HepG2 (cell line): Measurements from ENCODE around the gene TMEM87A. TPM values are rescaled to one million over a fixed set of nuclear protein-coding genes. Genes with fewer than 3 reads are reported as not detected.
A peak's percentile ranks its signal among the peaks of the same experiment; 100 is the strongest.

Source experiments
- CC2D1A ChIP-seq: sonication (generic); formaldehyde crosslinking; IDR thresholded peaks from 2 replicates; pipeline ENCODE4 v1.8.1; 2023; ENCODE audit warnings: mild to moderate bottlenecking, missing genetic modification reagents
- EZH2 ChIP-seq: conservative IDR thresholded peaks from 2 replicates; pipeline ENCODE4 v1.6.1; 2012; ENCODE audit warnings: mild to moderate bottlenecking, low read depth, low read length, moderate library complexity
- FOXP1 ChIP-seq, 2 experiments: fragments of 450-650 bp in 1 of 2; IDR thresholded peaks; 2 replicates each; pipeline ENCODE4 v1.6.1; 2017 to 2018; ENCODE audit warnings: antibody characterized with exemption in 1 of 2
- GABPB1 ChIP-seq: IDR thresholded peaks from 2 replicates; pipeline ENCODE4 v1.6.1; 2016; ENCODE audit warnings: mild to moderate bottlenecking, missing genetic modification reagents, moderate library complexity, missing compliant biosample characterization
- GRHL1 ChIP-seq: sonication (generic); formaldehyde crosslinking; conservative IDR thresholded peaks from 2 replicates; pipeline ENCODE4 v1.8.0; 2022; ENCODE audit warnings: missing genetic modification reagents
- HNF4A ChIP-seq: sonication (generic); formaldehyde crosslinking; IDR thresholded peaks from 2 replicates; pipeline ENCODE4 v1.4.0; 2020; ENCODE audit warnings: missing genetic modification reagents
- KDM1A ChIP-seq: IDR thresholded peaks from 2 replicates; pipeline ENCODE4 v1.6.1; 2016; ENCODE audit warnings: missing compliant biosample characterization
- KMT2B ChIP-seq: IDR thresholded peaks from 2 replicates; pipeline ENCODE4 v1.6.1; 2016; ENCODE audit warnings: missing genetic modification reagents, missing compliant biosample characterization
- PRPF4 ChIP-seq: fragments of 200-400 bp; formaldehyde crosslinking; IDR thresholded peaks from 2 replicates; pipeline ENCODE4 v1.6.1; 2016; ENCODE audit warnings: low read length, low read depth; ENCODE audit not compliant: poor library complexity, severe bottlenecking
- SIN3A ChIP-seq: IDR thresholded peaks from 2 replicates; pipeline ENCODE4 v1.6.1; 2011; ENCODE audit warnings: low read depth, mild to moderate bottlenecking, control low read depth, low read length, borderline replicate concordance
- ZBTB26 ChIP-seq: IDR thresholded peaks from 2 replicates; pipeline ENCODE4 v1.6.1; 2016; ENCODE audit warnings: missing compliant biosample characterization, missing genetic modification reagents, borderline replicate concordance
- ZNF383 ChIP-seq: sonication (generic); formaldehyde crosslinking; IDR thresholded peaks from 2 replicates; pipeline ENCODE4 v1.4.0; 2020; ENCODE audit warnings: missing genetic modification reagents, mild to moderate bottlenecking, borderline replicate concordance
- ZNF44 ChIP-seq: sonication (generic); formaldehyde crosslinking; IDR thresholded peaks from 2 replicates; pipeline ENCODE4 v1.5.1; 2020; ENCODE audit warnings: mild to moderate bottlenecking, missing genetic modification reagents
- ZNF576 ChIP-seq: sonication (generic); formaldehyde crosslinking; IDR thresholded peaks from 2 replicates; pipeline ENCODE4 v1.4.0; 2020; ENCODE audit warnings: mild to moderate bottlenecking, missing genetic modification reagents
- polyA plus RNA-seq, 8 experiments: library from polyadenylated mRNA; depleted of rRNA in 3 of 8; stranded (reverse) in 7 of 8; unstranded in 1 of 8; fragments of >200 nt; fragmentation: Illumina TruSeq in 4 of 8; extraction: Trizol in 4 of 8; gene quantifications; 2 replicates each; pipeline versions ENCODE4 v1.2.1 to v1.2.3, GENCODE V29; 2011 to 2016; ENCODE audit warnings: low read depth in 4 of 8, missing spikeins in 1 of 8, mixed read lengths in 1 of 8; ENCODE audit not compliant: insufficient read depth in 1 of 8
- total RNA-seq, 5 experiments: library from RNA; depleted of rRNA; stranded (reverse); fragments of >200 nt; fragmentation: Illumina TruSeq; extraction: Trizol; gene quantifications; 2 replicates each; pipeline ENCODE4 v1.2.3, GENCODE V29; 2016; ENCODE audit warnings: low read depth in 1 of 5
- TF ChIP-seq, protein P1 (sequence below): sonication (generic); formaldehyde crosslinking; IDR thresholded peaks from 2 replicates; pipeline ENCODE4 v1.4.0; 2020; ENCODE audit warnings: mild to moderate bottlenecking, missing genetic modification reagents
- TF ChIP-seq, protein P2 (sequence below): sonication (generic); formaldehyde crosslinking; IDR thresholded peaks from 2 replicates; pipeline ENCODE4 v1.4.0; 2020; ENCODE audit warnings: missing genetic modification reagents, mild to moderate bottlenecking, borderline replicate concordance

TMEM87A gene
- total and polyA plus RNA-seq, 2 of the 13 experiments (the other 11 are each of a cell fraction or from before 2014, with no cell fraction given): 20.2 to 42.8 TPM

DNA sequence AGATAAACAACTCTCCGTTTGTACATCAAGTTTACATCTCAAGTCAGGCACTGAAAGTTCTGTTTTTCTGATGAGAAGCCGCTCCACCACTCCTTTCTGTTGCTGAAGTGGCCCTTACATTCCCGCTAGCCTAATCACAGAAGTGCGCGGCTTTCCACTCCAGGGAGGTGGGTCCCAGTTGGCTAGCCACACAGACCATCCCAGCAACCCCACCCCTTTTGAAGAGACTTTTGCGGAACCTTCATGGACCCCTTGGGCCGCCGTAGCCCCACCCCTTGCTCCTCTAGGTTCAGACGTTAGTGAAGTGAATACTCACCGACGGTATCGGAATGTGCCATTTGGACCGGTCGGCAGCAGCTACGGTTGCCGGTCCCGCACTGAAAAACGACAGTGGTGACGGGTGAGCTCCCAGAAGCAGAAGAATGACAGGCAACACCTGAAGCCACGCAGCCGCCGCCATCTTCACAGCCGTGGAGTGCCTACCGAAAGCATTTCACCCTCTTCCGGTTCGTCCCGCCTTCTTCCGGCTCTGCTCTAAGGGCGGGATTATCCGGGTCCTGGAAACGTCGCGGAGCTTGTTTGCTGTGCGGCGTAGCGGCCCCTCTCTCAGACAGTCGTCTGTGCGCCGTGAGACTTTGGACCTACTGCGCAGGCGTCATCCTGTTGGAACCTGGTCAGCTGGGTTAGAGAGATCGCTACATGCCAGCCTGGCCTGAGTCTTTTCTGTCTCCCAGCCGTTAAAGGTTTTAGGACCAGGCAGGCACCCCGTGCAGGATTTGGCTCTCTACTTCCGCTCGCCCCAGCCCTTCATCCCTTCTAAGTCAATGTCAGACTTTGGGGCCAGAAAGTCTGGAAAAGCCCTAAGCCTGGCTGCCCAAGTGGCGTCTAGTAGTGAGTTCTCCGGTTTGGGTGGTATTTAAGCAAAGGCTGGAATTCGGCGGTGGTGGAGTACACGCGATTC, at the start of gene TMEM87A, which contains the start of gene GANC (continued):
- TF ChIP-seq FOXP1 (IDR thresholded peaks at IDR 0.05): no peak
- 0 out of 2 replicates have a peak, but pooled peaks have one; percentile 4 for TF ChIP-seq FOXP1 (CRISPR knock-in tag; IDR thresholded peaks at IDR 0.05)
- TF ChIP-seq, protein P1, sequence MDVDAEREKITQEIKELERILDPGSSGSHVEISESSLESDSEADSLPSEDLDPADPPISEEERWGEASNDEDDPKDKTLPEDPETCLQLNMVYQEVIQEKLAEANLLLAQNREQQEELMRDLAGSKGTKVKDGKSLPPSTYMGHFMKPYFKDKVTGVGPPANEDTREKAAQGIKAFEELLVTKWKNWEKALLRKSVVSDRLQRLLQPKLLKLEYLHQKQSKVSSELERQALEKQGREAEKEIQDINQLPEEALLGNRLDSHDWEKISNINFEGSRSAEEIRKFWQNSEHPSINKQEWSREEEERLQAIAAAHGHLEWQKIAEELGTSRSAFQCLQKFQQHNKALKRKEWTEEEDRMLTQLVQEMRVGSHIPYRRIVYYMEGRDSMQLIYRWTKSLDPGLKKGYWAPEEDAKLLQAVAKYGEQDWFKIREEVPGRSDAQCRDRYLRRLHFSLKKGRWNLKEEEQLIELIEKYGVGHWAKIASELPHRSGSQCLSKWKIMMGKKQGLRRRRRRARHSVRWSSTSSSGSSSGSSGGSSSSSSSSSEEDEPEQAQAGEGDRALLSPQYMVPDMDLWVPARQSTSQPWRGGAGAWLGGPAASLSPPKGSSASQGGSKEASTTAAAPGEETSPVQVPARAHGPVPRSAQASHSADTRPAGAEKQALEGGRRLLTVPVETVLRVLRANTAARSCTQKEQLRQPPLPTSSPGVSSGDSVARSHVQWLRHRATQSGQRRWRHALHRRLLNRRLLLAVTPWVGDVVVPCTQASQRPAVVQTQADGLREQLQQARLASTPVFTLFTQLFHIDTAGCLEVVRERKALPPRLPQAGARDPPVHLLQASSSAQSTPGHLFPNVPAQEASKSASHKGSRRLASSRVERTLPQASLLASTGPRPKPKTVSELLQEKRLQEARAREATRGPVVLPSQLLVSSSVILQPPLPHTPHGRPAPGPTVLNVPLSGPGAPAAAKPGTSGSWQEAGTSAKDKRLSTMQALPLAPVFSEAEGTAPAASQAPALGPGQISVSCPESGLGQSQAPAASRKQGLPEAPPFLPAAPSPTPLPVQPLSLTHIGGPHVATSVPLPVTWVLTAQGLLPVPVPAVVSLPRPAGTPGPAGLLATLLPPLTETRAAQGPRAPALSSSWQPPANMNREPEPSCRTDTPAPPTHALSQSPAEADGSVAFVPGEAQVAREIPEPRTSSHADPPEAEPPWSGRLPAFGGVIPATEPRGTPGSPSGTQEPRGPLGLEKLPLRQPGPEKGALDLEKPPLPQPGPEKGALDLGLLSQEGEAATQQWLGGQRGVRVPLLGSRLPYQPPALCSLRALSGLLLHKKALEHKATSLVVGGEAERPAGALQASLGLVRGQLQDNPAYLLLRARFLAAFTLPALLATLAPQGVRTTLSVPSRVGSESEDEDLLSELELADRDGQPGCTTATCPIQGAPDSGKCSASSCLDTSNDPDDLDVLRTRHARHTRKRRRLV (CRISPR knock-in tag): peak; percentile 40; the same call in 1 of the 2 replicates
- peak; percentile 24; the same call in 1 of the 2 replicates for TF ChIP-seq SIN3A
- no peak for TF ChIP-seq CC2D1A (CRISPR knock-in tag)
- no peak for TF ChIP-seq ZNF576 (CRISPR knock-in tag)
- no peak for TF ChIP-seq ZNF383
- TF ChIP-seq KMT2B: peak; percentile 89
- no peak; the same call in 1 of the 2 replicates for TF ChIP-seq ZNF44 (CRISPR knock-in tag)
- peak; percentile 94 for TF ChIP-seq GABPB1 (CRISPR knock-in tag)
- TF ChIP-seq HNF4A: peak; percentile 59
- peak; percentile 58; the same call in 1 of the 2 replicates for TF ChIP-seq ZBTB26
- TF ChIP-seq KDM1A: no peak
- TF ChIP-seq EZH2: no peak
- TF ChIP-seq, protein P2, sequence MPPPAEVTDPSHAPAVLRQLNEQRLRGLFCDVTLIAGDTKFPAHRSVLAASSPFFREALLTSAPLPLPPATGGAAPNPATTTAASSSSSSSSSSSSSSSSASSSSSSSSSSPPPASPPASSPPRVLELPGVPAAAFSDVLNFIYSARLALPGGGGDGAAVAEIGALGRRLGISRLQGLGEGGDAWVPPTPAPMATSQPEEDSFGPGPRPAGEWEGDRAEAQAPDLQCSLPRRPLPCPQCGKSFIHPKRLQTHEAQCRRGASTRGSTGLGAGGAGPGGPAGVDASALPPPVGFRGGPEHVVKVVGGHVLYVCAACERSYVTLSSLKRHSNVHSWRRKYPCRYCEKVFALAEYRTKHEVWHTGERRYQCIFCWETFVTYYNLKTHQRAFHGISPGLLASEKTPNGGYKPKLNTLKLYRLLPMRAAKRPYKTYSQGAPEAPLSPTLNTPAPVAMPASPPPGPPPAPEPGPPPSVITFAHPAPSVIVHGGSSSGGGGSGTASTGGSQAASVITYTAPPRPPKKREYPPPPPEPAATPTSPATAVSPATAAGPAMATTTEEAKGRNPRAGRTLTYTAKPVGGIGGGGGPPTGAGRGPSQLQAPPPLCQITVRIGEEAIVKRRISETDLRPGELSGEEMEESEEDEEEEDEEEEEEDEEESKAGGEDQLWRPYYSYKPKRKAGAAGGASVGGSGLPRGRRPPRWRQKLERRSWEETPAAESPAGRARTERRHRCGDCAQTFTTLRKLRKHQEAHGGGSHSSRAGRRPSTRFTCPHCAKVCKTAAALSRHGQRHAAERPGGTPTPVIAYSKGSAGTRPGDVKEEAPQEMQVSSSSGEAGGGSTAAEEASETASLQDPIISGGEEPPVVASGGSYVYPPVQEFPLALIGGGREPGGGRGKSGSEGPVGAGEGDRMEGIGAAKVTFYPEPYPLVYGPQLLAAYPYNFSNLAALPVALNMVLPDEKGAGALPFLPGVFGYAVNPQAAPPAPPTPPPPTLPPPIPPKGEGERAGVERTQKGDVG (CRISPR knock-in tag): no peak
- no peak for TF ChIP-seq PRPF4
- TF ChIP-seq GRHL1: no peak
